ENCODE measurements around the gene SMIM33. TPM values are rescaled to one million over a fixed set of nuclear protein-coding genes. Genes with fewer than 3 reads are reported as not detected.
A peak's percentile ranks its signal among the peaks of the same experiment; 100 is the strongest.
"Not testable (repeated sequence)": the region's sequence is repeated elsewhere in the genome, so short reads cannot be mapped to it uniquely, and the experiment has no call there.

SMIM33 gene
- total and polyA plus RNA-seq, 9 donors = not detected

DNA sequence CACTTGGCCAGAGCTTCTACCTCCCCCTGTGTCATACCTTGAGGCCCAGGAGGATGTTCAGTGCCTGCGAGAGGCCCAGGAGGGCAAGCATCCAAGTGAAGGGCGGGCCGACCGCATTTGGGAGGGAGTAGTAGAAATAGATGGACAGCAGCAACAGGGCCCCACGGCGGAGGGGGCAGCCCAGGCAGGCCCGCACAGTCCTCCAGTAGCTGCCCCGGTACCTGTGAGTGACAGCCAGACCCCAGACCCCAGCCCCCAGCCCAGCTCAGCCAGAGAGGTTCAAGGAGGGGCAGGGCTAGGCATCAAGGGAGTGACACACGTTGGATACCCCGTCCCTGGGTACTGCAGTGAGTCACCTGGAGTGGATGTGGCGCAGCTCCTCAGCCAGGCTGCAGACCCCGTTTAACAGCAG, 10.3 kb downstream of the SMIM33 start:
- Histone ChIP-seq H3K9me3 (no peaks in the 10 kb centered on the region), H3K27me3 (no peaks in the 10 kb centered on the region), H3K36me3 (no peaks in the 10 kb centered on the region), H3K4me1 (ENCODE audit: insufficient read depth) (peaks cover 17% of the 10 kb centered on the region), H3K4me3 (peak overlapping the region; percentile 47), H3K27ac (peak overlapping the region; percentile 94)
- 20 to 35% (median 30%) methylated on average over 12 of the region's 12 CpGs for WGBS, 3 donors
- intact Hi-C loops (cut with DNase I) = no loop called here
- DNase-seq = peak; percentile 64 to 77 (median 71)
- TF ChIP-seq, protein P1, sequence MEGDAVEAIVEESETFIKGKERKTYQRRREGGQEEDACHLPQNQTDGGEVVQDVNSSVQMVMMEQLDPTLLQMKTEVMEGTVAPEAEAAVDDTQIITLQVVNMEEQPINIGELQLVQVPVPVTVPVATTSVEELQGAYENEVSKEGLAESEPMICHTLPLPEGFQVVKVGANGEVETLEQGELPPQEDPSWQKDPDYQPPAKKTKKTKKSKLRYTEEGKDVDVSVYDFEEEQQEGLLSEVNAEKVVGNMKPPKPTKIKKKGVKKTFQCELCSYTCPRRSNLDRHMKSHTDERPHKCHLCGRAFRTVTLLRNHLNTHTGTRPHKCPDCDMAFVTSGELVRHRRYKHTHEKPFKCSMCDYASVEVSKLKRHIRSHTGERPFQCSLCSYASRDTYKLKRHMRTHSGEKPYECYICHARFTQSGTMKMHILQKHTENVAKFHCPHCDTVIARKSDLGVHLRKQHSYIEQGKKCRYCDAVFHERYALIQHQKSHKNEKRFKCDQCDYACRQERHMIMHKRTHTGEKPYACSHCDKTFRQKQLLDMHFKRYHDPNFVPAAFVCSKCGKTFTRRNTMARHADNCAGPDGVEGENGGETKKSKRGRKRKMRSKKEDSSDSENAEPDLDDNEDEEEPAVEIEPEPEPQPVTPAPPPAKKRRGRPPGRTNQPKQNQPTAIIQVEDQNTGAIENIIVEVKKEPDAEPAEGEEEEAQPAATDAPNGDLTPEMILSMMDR (IDR thresholded peaks at IDR 0.05) = no peak
- TF ChIP-seq EP300 (IDR thresholded peaks at IDR 0.05) (no peak), POLR2A (IDR thresholded peaks at IDR 0.05) (no peak)

DNA sequence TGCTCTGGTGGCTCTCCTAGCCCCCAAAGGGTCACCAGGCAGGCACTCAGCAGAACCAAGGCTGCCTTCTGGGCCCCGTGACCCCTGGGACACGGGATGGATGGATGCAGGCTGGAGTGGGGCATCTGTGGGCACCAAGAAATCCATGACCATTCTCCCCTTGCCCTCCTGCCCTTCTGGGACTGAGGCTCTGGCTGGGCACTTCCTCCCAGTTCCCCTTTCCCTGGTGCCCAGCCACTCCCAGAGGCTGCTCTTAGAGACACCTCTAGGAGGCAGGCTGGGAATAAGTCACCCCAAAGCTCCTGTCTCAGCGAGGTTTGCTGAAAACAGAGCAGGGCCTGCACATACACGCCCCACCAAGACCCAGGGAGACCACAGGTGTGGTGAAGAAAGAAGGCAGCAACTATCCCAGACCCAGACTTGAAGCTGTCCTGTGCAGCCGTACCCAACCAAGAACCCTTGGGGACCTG, 10.8 kb downstream of the SMIM33 start:
- H3K27me3 ChIP-seq = no peaks in the 10 kb centered on the region
- peak overlapping the region; percentile 47 for H3K4me3 ChIP-seq
- peaks cover 17% of the 10 kb centered on the region for H3K4me1 ChIP-seq (ENCODE audit: insufficient read depth)
- intact Hi-C loops (cut with DNase I) = no loop called here
- no peaks in the 10 kb centered on the region for H3K9me3 ChIP-seq
- no peaks in the 10 kb centered on the region for H3K36me3 ChIP-seq
- TF ChIP-seq EP300 (IDR thresholded peaks at IDR 0.05) = no peak
- TF ChIP-seq, protein P1 (IDR thresholded peaks at IDR 0.05) = peak in 1 of 3 donors; percentile 9
- WGBS, 3 donors = 14 to 24% (median 24%) methylated on average over 5 of the region's 5 CpGs
- peak overlapping the region; percentile 94 for H3K27ac ChIP-seq
- peak in 4 of 5 donors; percentile 30 to 46 (median 46) for DNase-seq

DNA sequence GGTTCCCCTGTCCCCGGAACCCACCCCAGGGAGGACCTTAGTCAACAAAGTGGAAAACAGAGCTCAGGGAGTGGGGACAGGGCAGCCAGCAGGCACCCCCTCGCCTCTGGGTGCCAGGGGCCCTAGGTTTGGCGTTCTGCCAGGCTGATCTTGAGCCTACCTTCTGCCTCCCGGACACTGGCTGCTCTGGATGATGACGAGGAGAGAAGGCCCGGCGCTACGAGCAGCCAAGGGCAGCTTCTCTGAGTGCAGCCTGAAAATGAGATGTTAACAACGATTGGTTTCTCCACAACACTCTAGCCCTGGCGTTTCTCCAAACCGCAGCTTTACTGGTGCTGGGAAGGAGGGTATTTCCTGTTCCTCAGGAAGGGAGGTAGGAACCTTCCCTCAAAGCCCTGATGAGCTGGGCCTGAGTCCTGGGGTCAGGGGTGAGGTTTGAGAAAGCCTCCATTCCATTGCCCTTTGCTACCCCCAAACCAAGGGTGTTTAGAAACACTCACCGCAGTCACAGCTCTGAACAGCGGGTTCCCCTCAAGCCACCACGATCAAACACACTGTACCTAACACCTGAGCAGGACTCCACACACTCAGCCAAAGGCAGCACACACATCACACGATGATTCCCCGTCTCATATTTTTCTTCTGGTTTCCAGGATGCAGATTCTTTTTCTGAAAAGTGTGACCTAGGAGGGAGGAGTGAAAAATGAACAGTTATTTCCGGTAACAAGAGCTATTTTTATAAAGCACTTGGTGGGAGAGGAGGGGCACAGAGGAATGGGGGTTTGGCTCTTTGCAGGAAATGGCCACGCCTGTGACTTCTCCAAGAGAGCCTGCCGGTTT, 11.5 kb downstream of the SMIM33 start, which contains the start of gene STING1:
TSS of gene STING1 (minus strand) at position 709 of the 840 bp plus-strand sequence. CDS start 1,054 bp downstream, outside the sequence.
- peak within 1 kb of the TSS; percentile 47 for H3K4me3 ChIP-seq
- peaks cover 17% of the 10 kb centered on the region for H3K4me1 ChIP-seq (ENCODE audit: insufficient read depth)
- H3K27me3 ChIP-seq = no peaks in the 10 kb centered on the region
- WGBS, 3 donors = 1 to 3% (median 2%) methylated on average over 19 of the region's 19 CpGs
- TF ChIP-seq POLR2A (IDR thresholded peaks at IDR 0.05) (peak; percentile 37), EP300 (IDR thresholded peaks at IDR 0.05) (peak; percentile 18)
- TF ChIP-seq, protein P1 (IDR thresholded peaks at IDR 0.05) = no peak
- no peaks in the 10 kb centered on the region for H3K9me3 ChIP-seq
- H3K36me3 ChIP-seq = no peaks in the 10 kb centered on the region
- peak; percentile 84 to 89 (median 87) for DNase-seq
- intact Hi-C loops (cut with DNase I) = no loop called here
- H3K27ac ChIP-seq = peak within 1 kb of the TSS; percentile 94

DNA sequence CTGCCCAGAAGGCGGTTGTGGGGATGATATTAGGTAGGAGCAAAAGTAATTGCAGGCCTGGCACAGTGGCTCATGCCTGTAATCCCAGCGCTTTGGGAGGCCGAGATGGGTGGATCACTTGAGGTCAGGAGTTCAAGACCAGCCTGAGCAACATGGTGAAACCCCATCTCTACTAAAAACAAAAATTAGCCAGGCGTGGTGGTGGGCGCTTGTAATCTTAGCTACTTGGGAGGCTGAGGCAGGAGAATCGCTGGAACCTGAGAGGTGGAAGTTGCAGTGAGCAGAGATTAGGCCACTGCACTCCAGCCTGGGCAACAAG, 12.0 kb downstream of the SMIM33 start:
- not testable (repeated sequence) for DNase-seq

DNA sequence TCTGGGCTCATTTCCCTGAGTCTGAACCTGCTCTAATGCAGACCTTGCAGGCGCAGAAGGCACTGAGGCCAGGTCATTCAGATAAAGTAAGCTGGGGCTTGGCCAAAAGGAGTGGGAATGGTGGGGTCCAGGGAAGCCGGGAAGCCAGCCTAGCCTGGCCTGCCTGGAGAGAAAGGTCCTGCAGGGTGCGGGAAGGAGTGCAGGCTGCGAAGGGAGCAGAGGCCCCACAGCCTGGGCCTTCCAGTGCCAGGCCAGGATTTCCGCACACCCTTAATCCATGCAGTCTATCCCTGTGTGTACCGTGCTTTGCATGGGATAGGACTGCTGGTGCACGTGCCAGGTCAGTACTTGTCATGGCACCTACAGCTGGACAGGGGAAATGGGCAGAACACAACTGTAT, 15.4 kb downstream of the SMIM33 start:
- intact Hi-C loops (cut with DNase I) = no loop called here

More for the DNA sequence above, 12.0 kb downstream of the SMIM33 start:
- peaks cover 17% of the 10 kb centered on the region for H3K4me1 ChIP-seq (ENCODE audit: insufficient read depth)
- H3K36me3 ChIP-seq; H3K27me3 ChIP-seq; intact Hi-C loops (cut with DNase I); H3K9me3 ChIP-seq: not testable (repeated sequence)
- peak overlapping the region; percentile 47 for H3K4me3 ChIP-seq
- peak overlapping the region in 1 of 2 donors; percentile 94 for H3K27ac ChIP-seq
- WGBS, 3 donors = 54 to 62% (median 58%) methylated on average over 6 of the region's 6 CpGs

More for the DNA sequence above, 15.4 kb downstream of the SMIM33 start:
- Histone ChIP-seq H3K4me3 (no peak overlapping the region), H3K36me3 (no peaks in the 10 kb centered on the region), H3K27ac (no peak overlapping the region), H3K4me1 (ENCODE audit: insufficient read depth) (peaks cover 11% of the 10 kb centered on the region), H3K27me3 (no peaks in the 10 kb centered on the region), H3K9me3 (no peaks in the 10 kb centered on the region)
- TF ChIP-seq, protein P1 (IDR thresholded peaks at IDR 0.05) = no peak
- no peak for DNase-seq
- WGBS, 3 donors = 76 to 82% (median 81%) methylated on average over 7 of the region's 7 CpGs
